RWPE2 (cell line): ENCODE results near the gene UQCRC1.

Experiments
- ATAC-seq: fragments of 200-7000 bp; cut with Tn5 transposase; 3 replicates; pipeline ENCODE4 v1.9.1; 2021; ENCODE audit warnings: low read depth
- DNase-seq: peaks from one replicate; pipeline ENCODE4 v3.0.0-alpha.2; 2020; ENCODE audit warnings: low spot score
- H3K27ac ChIP-seq: fragments of 450-650 bp; 2 replicates; pipeline ENCODE4 v1.5.1; 2017; ENCODE audit warnings: mild to moderate bottlenecking; ENCODE audit not compliant: poor library complexity, severe bottlenecking
- H3K27me3 ChIP-seq: fragments of 250-450 bp; sonication (Bioruptor Pico); 2 replicates; pipeline ENCODE4 v1.5.1; 2021; ENCODE audit warnings: mild to moderate bottlenecking, moderate library complexity; ENCODE audit not compliant: insufficient read depth, poor library complexity, severe bottlenecking
- H3K36me3 ChIP-seq: fragments of 250-450 bp; sonication (Bioruptor Pico); 2 replicates; pipeline ENCODE4 v1.5.1; 2020; ENCODE audit warnings: low read depth, mild to moderate bottlenecking, moderate library complexity
- H3K4me1 ChIP-seq: fragments of 250-450 bp; sonication (Bioruptor Pico); 2 replicates; pipeline ENCODE4 v1.5.1; 2021; ENCODE audit warnings: mild to moderate bottlenecking, moderate library complexity; ENCODE audit not compliant: insufficient read depth, poor library complexity, severe bottlenecking
- H3K4me3 ChIP-seq: fragments of 250-450 bp; sonication (Bioruptor Pico); 2 replicates; pipeline ENCODE4 v1.5.1; 2021; ENCODE audit warnings: mild to moderate bottlenecking, moderate library complexity; ENCODE audit not compliant: severe bottlenecking
- H3K9me3 ChIP-seq: fragments of 250-450 bp; sonication (Bioruptor Pico); 2 replicates; pipeline ENCODE4 v1.5.1; 2021; ENCODE audit warnings: mild to moderate bottlenecking, moderate library complexity; ENCODE audit not compliant: severe bottlenecking
- CTCF ChIP-seq: fragments of 450-650 bp; IDR thresholded peaks from one replicate; pipeline ENCODE4 v1.5.1; 2017; ENCODE audit warnings: mild to moderate bottlenecking, moderate library complexity; ENCODE audit not compliant: poor library complexity, severe bottlenecking

The UQCRC1 gene

GRCh38 chr3:48609088-48610005, at the start of gene UQCRC1:
TSS of gene UQCRC1 (minus strand) at chr3:48609646. CDS start at chr3:48609620, 26 bp downstream.
- peak; percentile 96 for ATAC-seq
- no peaks in the 10 kb centered on the region for H3K27me3 ChIP-seq
- peak; percentile 83 for TF ChIP-seq CTCF

GRCh38 chr3:48656841-48657281, 47.4 kb upstream of the UQCRC1 start:
- no peak for ATAC-seq
- Histone ChIP-seq H3K4me1 (no peaks in the 10 kb centered on the region), H3K27ac (peak overlapping the region; percentile 27), H3K27me3 (no peaks in the 10 kb centered on the region), H3K4me3 (no peak overlapping the region), H3K36me3 (no peaks in the 10 kb centered on the region), H3K9me3 (no peaks in the 10 kb centered on the region)
- no peak for TF ChIP-seq CTCF
- no peak for DNase-seq

More at GRCh38 chr3:48609088-48610005, at the start of gene UQCRC1:
- peak; percentile 88 for DNase-seq
- Histone ChIP-seq H3K36me3 (peaks cover 46% of the 10 kb centered on the region), H3K4me3 (peak within 1 kb of the TSS; percentile 72), H3K4me1 (peaks cover 20% of the 10 kb centered on the region), H3K27ac (peak within 1 kb of the TSS; percentile 73), H3K9me3 (no peaks in the 10 kb centered on the region)

- Histone ChIP-seq H3K36me3 (no peaks in the 10 kb centered on the region), H3K27me3 (no peaks in the 10 kb centered on the region), H3K9me3 (no peaks in the 10 kb centered on the region), H3K4me1 (no peaks in the 10 kb centered on the region), H3K27ac (peak overlapping the region; percentile 27), H3K4me3 (peak overlapping the region; percentile 36)
- TF ChIP-seq CTCF, result peak; percentile 82
- ATAC-seq, result peak; percentile 77
- DNase-seq, result no peak
These were observed 46.8 kb upstream of the UQCRC1 start for GRCh38 chr3:48656061-48656840.

GRCh38 chr3:48655606-48656005, 46.2 kb upstream of the UQCRC1 start:
- ATAC-seq, result no peak; the same call in 2 of the 3 replicates
- no peaks in the 10 kb centered on the region for H3K27me3 ChIP-seq
- no peaks in the 10 kb centered on the region for H3K4me1 ChIP-seq
- H3K4me3 ChIP-seq, result peak overlapping the region; percentile 36
- peak overlapping the region; percentile 27 for H3K27ac ChIP-seq
- H3K36me3 ChIP-seq, result no peaks in the 10 kb centered on the region
- no peak for DNase-seq
- no peak for TF ChIP-seq CTCF
- H3K9me3 ChIP-seq, result no peaks in the 10 kb centered on the region
